Cardiac atrium fibroblast (primary cell): ENCODE results near the gene NLGN4Y. TPM values are rescaled to one million over a fixed set of nuclear protein-coding genes. Genes with fewer than 3 reads are reported as not detected.

ENCODE experiments used
- total RNA-seq: library from RNA; depleted of rRNA; stranded (reverse); fragments of >200 nt; gene quantifications from 2 replicates; pipeline ENCODE4 v1.2.3, GENCODE V29; 2015

The NLGN4Y gene
- total RNA-seq = 15.4 and 17.7 TPM in 2 replicates

GRCh38 chrY:14524272-14525231 is at the start of gene NLGN4Y:
Gene NLGN4Y (plus strand): TSS chrY:14524529. CDS start chrY:14622120, 97,591 bp downstream.

